ENCODE data around the gene STK32A. TPM values are rescaled to one million over a fixed set of nuclear protein-coding genes. Genes with fewer than 3 reads are reported as not detected.

Gene STK32A
- total RNA-seq, 2 donors from 2014 or later, result not detected

- ATAC-seq (no peak), DNase-seq (ENCODE audit: low spot score) (no peak)
- Mint-ChIP-seq H3K4me1 (ENCODE audit: low read depth in 2 of 2) (no peaks in the 10 kb centered on the region), H3K36me3 (no peaks in the 10 kb centered on the region), H3K27me3 (peaks cover 0 to 5% of the 10 kb centered on the region in 2 donors), H3K4me3 (no peak overlapping the region), H3K27ac (no peak overlapping the region), H3K9me3 (peaks cover 11% of the 10 kb centered on the region)
Measured at GRCh38 chr5:147303251-147303650, 68.4 kb downstream of the STK32A start.

- ATAC-seq (no peak), DNase-seq (ENCODE audit: low spot score) (no peak)
- Mint-ChIP-seq H3K9me3 (peaks cover 11% of the 10 kb centered on the region), H3K4me1 (ENCODE audit: low read depth in 2 of 2) (no peaks in the 10 kb centered on the region), H3K27me3 (peaks cover 0 to 5% of the 10 kb centered on the region in 2 donors), H3K36me3 (no peaks in the 10 kb centered on the region), H3K27ac (no peak overlapping the region), H3K4me3 (no peak overlapping the region)
Measured at GRCh38 chr5:147303976-147304375, 69.2 kb downstream of the STK32A start.

DNA sequence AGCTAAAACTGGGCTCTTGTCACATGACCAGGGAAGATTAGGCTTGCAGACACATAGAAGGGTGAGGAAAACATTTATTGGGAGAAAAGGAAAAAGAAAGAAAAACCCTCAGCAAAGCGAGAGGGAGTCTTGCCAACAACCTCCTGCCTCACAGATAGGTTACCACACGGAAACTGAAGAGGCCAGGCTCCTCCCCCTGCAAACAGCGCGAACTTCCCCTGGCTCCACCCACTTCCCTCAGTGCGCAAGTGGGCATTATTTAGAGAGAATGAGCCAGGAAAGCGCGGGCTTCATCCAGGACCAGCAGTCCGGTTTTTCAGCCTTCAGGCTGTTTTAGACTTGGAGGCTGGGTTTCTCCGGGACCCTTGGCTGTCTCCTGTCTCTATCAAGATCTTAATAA is 70.3 kb downstream of the STK32A start:
- Mint-ChIP-seq H3K4me3 (no peak overlapping the region), H3K4me1 (ENCODE audit: low read depth in 2 of 2) (no peaks in the 10 kb centered on the region), H3K27me3 (peaks cover 0 to 5% of the 10 kb centered on the region in 2 donors), H3K36me3 (no peaks in the 10 kb centered on the region), H3K27ac (no peak overlapping the region), H3K9me3 (peaks cover 11% of the 10 kb centered on the region)
- DNase-seq (ENCODE audit: low spot score) (no peak), ATAC-seq (no peak)

DNA sequence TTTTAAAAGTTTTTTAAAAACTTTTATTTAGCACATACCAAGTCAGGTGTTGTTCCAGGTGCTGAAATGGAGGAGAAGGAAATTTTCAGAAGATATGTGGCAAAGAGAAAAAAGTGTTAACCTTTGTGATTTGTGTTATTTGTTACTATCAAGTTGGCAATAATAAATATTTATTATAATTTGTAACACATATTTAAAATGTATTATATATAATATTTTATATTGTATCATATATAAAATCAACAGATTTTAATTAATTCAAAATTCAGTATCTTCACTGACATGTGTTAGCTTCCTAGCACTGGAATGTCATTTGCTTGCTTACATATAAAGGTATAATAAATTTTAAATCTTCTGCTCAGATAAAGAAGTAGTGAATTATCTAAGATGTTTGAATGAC is 71.5 kb downstream of the STK32A start:
- no peaks in the 10 kb centered on the region for H3K4me1 Mint-ChIP-seq (ENCODE audit: low read depth in 2 of 2)
- H3K27me3 Mint-ChIP-seq, result peaks cover 0 to 12% of the 10 kb centered on the region in 2 donors
- DNase-seq (ENCODE audit: low spot score) (no peak), ATAC-seq (no peak)
- H3K27ac Mint-ChIP-seq, result no peak overlapping the region
- H3K4me3 Mint-ChIP-seq, result no peak overlapping the region
- H3K9me3 Mint-ChIP-seq, result peaks cover 11% of the 10 kb centered on the region
- H3K36me3 Mint-ChIP-seq, result no peaks in the 10 kb centered on the region

GRCh38 chr5:147307170-147307569 is 72.3 kb downstream of the STK32A start:
- DNase-seq (ENCODE audit: low spot score) (no peak), ATAC-seq (no peak)
- no peak overlapping the region for H3K27ac Mint-ChIP-seq
- no peaks in the 10 kb centered on the region for H3K4me1 Mint-ChIP-seq (ENCODE audit: low read depth in 2 of 2)
- H3K27me3 Mint-ChIP-seq, result peaks cover 0 to 11% of the 10 kb centered on the region in 2 donors
- H3K36me3 Mint-ChIP-seq, result no peaks in the 10 kb centered on the region
- peaks cover 11% of the 10 kb centered on the region for H3K9me3 Mint-ChIP-seq
- no peak overlapping the region for H3K4me3 Mint-ChIP-seq

- ATAC-seq (no peak), DNase-seq (ENCODE audit: low spot score) (no peak)
- no peak overlapping the region for H3K4me3 Mint-ChIP-seq
- no peak overlapping the region for H3K27ac Mint-ChIP-seq
- peaks cover 3% of the 10 kb centered on the region for H3K9me3 Mint-ChIP-seq
- peaks cover 0 to 8% of the 10 kb centered on the region in 2 donors for H3K27me3 Mint-ChIP-seq
- H3K4me1 Mint-ChIP-seq (ENCODE audit: low read depth in 2 of 2), result no peaks in the 10 kb centered on the region
- no peaks in the 10 kb centered on the region for H3K36me3 Mint-ChIP-seq
Measured at GRCh38 chr5:147309621-147310020, 74.8 kb downstream of the STK32A start.

- Mint-ChIP-seq H3K27me3 (peaks cover 0 to 8% of the 10 kb centered on the region in 2 donors), H3K9me3 (peaks cover 3% of the 10 kb centered on the region), H3K27ac (no peak overlapping the region), H3K36me3 (no peaks in the 10 kb centered on the region), H3K4me1 (ENCODE audit: low read depth in 2 of 2) (no peaks in the 10 kb centered on the region), H3K4me3 (no peak overlapping the region)
- ATAC-seq, result no peak
- no peak for DNase-seq (ENCODE audit: low spot score)
Measured at GRCh38 chr5:147310059-147310704, 75.4 kb downstream of the STK32A start.

- ATAC-seq (no peak), DNase-seq (ENCODE audit: low spot score) (no peak)
- no peak overlapping the region for H3K27ac Mint-ChIP-seq
- no peaks in the 10 kb centered on the region for H3K4me1 Mint-ChIP-seq (ENCODE audit: low read depth in 2 of 2)
- H3K36me3 Mint-ChIP-seq, result no peaks in the 10 kb centered on the region
- H3K27me3 Mint-ChIP-seq, result no peaks in the 10 kb centered on the region
- no peak overlapping the region for H3K4me3 Mint-ChIP-seq
- H3K9me3 Mint-ChIP-seq, result peaks cover 3% of the 10 kb centered on the region
Measured at GRCh38 chr5:147317978-147318684, 83.3 kb downstream of the STK32A start.

- H3K27me3 Mint-ChIP-seq, result peaks cover 0 to 6% of the 10 kb centered on the region in 2 donors
- DNase-seq (ENCODE audit: low spot score) (no peak), ATAC-seq (no peak)
- no peak overlapping the region for H3K27ac Mint-ChIP-seq
- no peak overlapping the region for H3K4me3 Mint-ChIP-seq
- H3K36me3 Mint-ChIP-seq, result no peaks in the 10 kb centered on the region
- no peaks in the 10 kb centered on the region for H3K4me1 Mint-ChIP-seq (ENCODE audit: low read depth in 2 of 2)
- peaks cover 7% of the 10 kb centered on the region for H3K9me3 Mint-ChIP-seq
Measured at GRCh38 chr5:147321569-147321968, 86.7 kb downstream of the STK32A start.

DNA sequence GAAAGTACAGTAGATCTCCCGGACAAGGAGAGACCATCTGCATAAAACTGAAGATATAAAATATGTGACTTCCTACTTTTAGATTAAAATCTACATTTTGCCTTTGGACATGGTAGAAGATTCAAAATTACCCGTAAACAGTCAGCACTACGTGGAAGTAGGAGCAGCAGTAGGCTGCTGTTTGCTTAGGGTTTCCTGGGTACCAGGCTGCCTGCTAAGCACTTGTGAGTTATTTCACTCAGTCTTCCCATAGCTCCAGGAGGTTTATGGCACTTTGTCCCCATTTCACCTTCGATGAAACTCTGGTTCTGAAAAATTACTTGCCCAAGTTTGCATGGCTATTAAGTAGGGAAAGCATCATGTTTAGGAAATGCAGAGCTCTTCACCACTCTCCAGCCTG is 92.6 kb downstream of the STK32A start:
- Mint-ChIP-seq H3K9me3 (peaks cover 4% of the 10 kb centered on the region), H3K4me1 (ENCODE audit: low read depth in 2 of 2) (no peaks in the 10 kb centered on the region), H3K36me3 (no peaks in the 10 kb centered on the region), H3K4me3 (no peak overlapping the region), H3K27ac (no peak overlapping the region), H3K27me3 (peaks cover 0 to 8% of the 10 kb centered on the region in 2 donors)
- ATAC-seq, result no peak
- no peak for DNase-seq (ENCODE audit: low spot score)

GRCh38 chr5:147327905-147328304 is 93.1 kb downstream of the STK32A start:
- H3K4me3 Mint-ChIP-seq, result no peak overlapping the region

GRCh38 chr5:147332658-147333057 is 97.8 kb downstream of the STK32A start:
- Mint-ChIP-seq H3K9me3 (peaks cover 1% of the 10 kb centered on the region), H3K27me3 (peaks cover 0 to 1% of the 10 kb centered on the region in 2 donors), H3K36me3 (no peaks in the 10 kb centered on the region), H3K4me3 (no peak overlapping the region), H3K27ac (no peak overlapping the region), H3K4me1 (ENCODE audit: low read depth in 2 of 2) (no peaks in the 10 kb centered on the region)
- DNase-seq (ENCODE audit: low spot score) (no peak), ATAC-seq (no peak)

More at GRCh38 chr5:147327905-147328304, 93.1 kb downstream of the STK32A start:
- no peak for DNase-seq (ENCODE audit: low spot score)
- Mint-ChIP-seq H3K9me3 (peaks cover 4% of the 10 kb centered on the region), H3K27me3 (peaks cover 0 to 8% of the 10 kb centered on the region in 2 donors), H3K27ac (no peak overlapping the region), H3K4me1 (ENCODE audit: low read depth in 2 of 2) (no peaks in the 10 kb centered on the region), H3K36me3 (no peaks in the 10 kb centered on the region)
- ATAC-seq, result no peak

DNA sequence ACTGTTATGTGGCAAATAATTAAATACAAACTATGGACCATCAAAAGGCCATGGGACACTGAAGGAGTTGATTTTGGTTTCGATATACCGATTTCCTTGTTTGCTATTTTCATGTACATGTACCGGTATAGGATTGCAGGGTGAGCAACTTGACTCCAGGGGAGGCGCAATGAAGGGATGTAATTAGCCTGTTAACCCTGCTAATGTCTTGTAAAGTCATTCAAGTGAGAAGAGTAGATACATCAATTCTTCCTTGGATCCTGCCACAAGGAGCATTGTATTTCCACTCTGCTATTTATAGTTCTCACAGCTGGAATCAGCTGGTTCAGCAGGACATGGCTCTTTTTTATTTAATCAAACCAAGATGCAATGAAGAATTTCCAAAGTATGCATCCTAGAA is 102.0 kb downstream of the STK32A start:
- Mint-ChIP-seq H3K27me3 (no peaks in the 10 kb centered on the region), H3K9me3 (peaks cover 9% of the 10 kb centered on the region), H3K4me1 (ENCODE audit: low read depth in 2 of 2) (no peaks in the 10 kb centered on the region), H3K4me3 (no peak overlapping the region), H3K36me3 (peaks cover 6% of the 10 kb centered on the region), H3K27ac (no peak overlapping the region)
- no peak for ATAC-seq
- DNase-seq (ENCODE audit: low spot score), result no peak

GRCh38 chr5:147339313-147339712 is 104.5 kb downstream of the STK32A start:
- Mint-ChIP-seq H3K36me3 (peaks cover 6% of the 10 kb centered on the region), H3K27ac (no peak overlapping the region), H3K9me3 (peaks cover 9% of the 10 kb centered on the region), H3K4me3 (no peak overlapping the region), H3K27me3 (no peaks in the 10 kb centered on the region), H3K4me1 (ENCODE audit: low read depth in 2 of 2) (no peaks in the 10 kb centered on the region)
- no peak for DNase-seq (ENCODE audit: low spot score)
- no peak for ATAC-seq

All from natural killer cell treated with Interleukin-12 subunit alpha and Interleukin-12 subunit beta and Interleukin-15 and Interleukin-18, amount 100 ng/mL, for 72 hours (primary cell).